Esophagus muscularis mucosa (tissue), 4 donors: ENCODE results near the gene STOX1. TPM values are rescaled to one million over a fixed set of nuclear protein-coding genes. Genes with fewer than 3 reads are reported as not detected.
"Not testable (repeated sequence)": the region's sequence is repeated elsewhere in the genome, so short reads cannot be mapped to it uniquely, and the experiment has no call there.

Experiments used
- DNase-seq: peaks from one replicate; pipeline ENCODE4 v3.0.0-alpha.2; 2017; ENCODE audit errors: extremely low spot score
- H3K27ac ChIP-seq, 4 donors: fragments of 200-600 bp; sonication (generic); replicated peaks in 1 of 4; 1 replicate in 3 of 4; 2 replicates in 1 of 4; pipeline ENCODE4 v1.5.1; 2016 to 2019; ENCODE audit warnings: mild to moderate bottlenecking in 1 of 4
- H3K27me3 ChIP-seq, 4 donors: fragments of 200-600 bp; sonication (generic); one replicate each; pipeline versions ENCODE4 v1.5.1 to v1.6.0; 2016 to 2019
- H3K36me3 ChIP-seq, 4 donors: fragments of 200-600 bp; sonication (generic); one replicate each; pipeline ENCODE4 v1.5.1; 2016 to 2019
- H3K4me1 ChIP-seq, 4 donors: fragments of 200-600 bp; sonication (generic); one replicate each; pipeline ENCODE4 v1.5.1; 2016 to 2019
- H3K4me3 ChIP-seq, 4 donors: fragments of 200-600 bp; sonication (generic); 1 replicate in 2 of 4; 2 replicates in 2 of 4; pipeline ENCODE4 v1.5.1; 2016 to 2019; ENCODE audit warnings: mild to moderate bottlenecking in 4 of 4, moderate library complexity in 1 of 4
- H3K9me3 ChIP-seq, 4 donors: fragments of 200-600 bp; sonication (generic); 1 replicate in 3 of 4; 2 replicates in 1 of 4; pipeline ENCODE4 v1.5.1; 2016 to 2019
- CTCF ChIP-seq, 3 experiments: fragments of 200-600 bp in 2 of 3; fragments of 450-650 bp in 1 of 3; sonication (generic) in 2 of 3; IDR thresholded peaks; one replicate each; pipeline ENCODE4 v1.5.1; 2017 to 2019; ENCODE audit warnings: antibody characterized with exemption in 3 of 3, mild to moderate bottlenecking in 2 of 3, moderate library complexity in 1 of 3
- EP300 ChIP-seq: sonication (generic); formaldehyde crosslinking; IDR thresholded peaks from one replicate; pipeline ENCODE4 v1.6.1; 2017; ENCODE audit warnings: antibody characterized with exemption
- POLR2A ChIP-seq: fragments of 450-650 bp; IDR thresholded peaks from one replicate; pipeline ENCODE4 v1.6.1; 2017; ENCODE audit warnings: antibody characterized with exemption, moderate library complexity, mild to moderate bottlenecking, low read depth
- POLR2AphosphoS5 ChIP-seq, 2 donors: sonication (generic); formaldehyde crosslinking; IDR thresholded peaks; one replicate each; pipeline ENCODE4 v1.6.1; 2017; ENCODE audit warnings: antibody characterized with exemption in 2 of 2
- WGBS: methylation state at CpG from one replicate; pipeline ENCODE4 v1.1.5; 2018; 5-methylcytosine and 5-hydroxymethylcytosine counted together
- intact Hi-C: fragments of 100-400 bp; cut with DNase I; formaldehyde crosslinking; loops from one replicate; pipeline ENCODE4 v1.15.1; 2023
- total RNA-seq, 4 donors: library from RNA; depleted of rRNA; stranded (reverse); fragments of >200 nt; gene quantifications; one replicate each; pipeline versions ENCODE4 v1.1.0 to v1.2.1, GENCODE V29; 2016

STOX1 gene
- total RNA-seq, 4 donors from 2014 or later, result 3.0 to 13.6 (median 10.0) TPM

- no peaks in the 10 kb centered on the region for H3K27me3 ChIP-seq
- no peak for DNase-seq
- TF ChIP-seq POLR2A (no peak), EP300 (no peak), POLR2AphosphoS5 (IDR thresholded peaks at IDR 0.05) (no peak), CTCF (IDR thresholded peaks at IDR 0.05) (no peak)
- intact Hi-C loops, result no loop called here
- H3K4me1 ChIP-seq, result peaks cover 0 to 14% (median 10%) of the 10 kb centered on the region in 4 donors
- no peak overlapping the region for H3K27ac ChIP-seq
- 32% methylated on average over 2 of the region's 2 CpGs for WGBS
- no peaks in the 10 kb centered on the region for H3K36me3 ChIP-seq
- peaks cover 0 to 14% (median 11%) of the 10 kb centered on the region in 4 donors for H3K9me3 ChIP-seq
- H3K4me3 ChIP-seq, result no peak overlapping the region
Observed at GRCh38 chr10:68857005-68857404, 29.7 kb downstream of the STOX1 start.

- H3K9me3 ChIP-seq, result peaks cover 0 to 14% (median 11%) of the 10 kb centered on the region in 4 donors
- WGBS, result 93% methylated on average over 5 of the region's 5 CpGs
- TF ChIP-seq POLR2A, result no peak
- TF ChIP-seq CTCF (IDR thresholded peaks at IDR 0.05), result no peak
- TF ChIP-seq POLR2AphosphoS5 (IDR thresholded peaks at IDR 0.05), result no peak
- no peak for TF ChIP-seq EP300
- H3K27ac ChIP-seq, result no peak overlapping the region
- intact Hi-C loops, result no loop called here
- no peak overlapping the region for H3K4me3 ChIP-seq
- DNase-seq, result no peak
- H3K27me3 ChIP-seq, result no peaks in the 10 kb centered on the region
- peaks cover 0 to 14% (median 10%) of the 10 kb centered on the region in 4 donors for H3K4me1 ChIP-seq
- no peaks in the 10 kb centered on the region for H3K36me3 ChIP-seq
Observed at GRCh38 chr10:68861253-68861652, 33.9 kb downstream of the STOX1 start.

- WGBS, result 93% methylated on average over 1 of the region's 1 CpG
- intact Hi-C loops, result no loop called here
- TF ChIP-seq POLR2A (no peak), EP300 (no peak), POLR2AphosphoS5 (IDR thresholded peaks at IDR 0.05) (no peak), CTCF (IDR thresholded peaks at IDR 0.05) (no peak)
- H3K27me3 ChIP-seq, result no peaks in the 10 kb centered on the region
- no peaks in the 10 kb centered on the region for H3K36me3 ChIP-seq
- no peak overlapping the region for H3K4me3 ChIP-seq
- H3K27ac ChIP-seq, result no peak overlapping the region
- DNase-seq, result no peak
- peaks cover 0 to 9% (median 1%) of the 10 kb centered on the region in 4 donors for H3K4me1 ChIP-seq
- peaks cover 0 to 14% (median 11%) of the 10 kb centered on the region in 4 donors for H3K9me3 ChIP-seq
Observed at GRCh38 chr10:68864611-68865010, 37.3 kb downstream of the STOX1 start.

- H3K27me3 ChIP-seq, H3K9me3 ChIP-seq, H3K36me3 ChIP-seq, intact Hi-C loops, DNase-seq, H3K4me3 ChIP-seq, H3K27ac ChIP-seq: not testable (repeated sequence)
- peaks cover 6 to 41% (median 33%) of the 10 kb centered on the region in 4 donors for H3K4me1 ChIP-seq
- 93% methylated on average over 8 of the region's 8 CpGs for WGBS
Observed at GRCh38 chr10:68868173-68868572, 40.8 kb downstream of the STOX1 start.

- DNase-seq, result no peak
- peaks cover 6 to 41% (median 33%) of the 10 kb centered on the region in 4 donors for H3K4me1 ChIP-seq
- no peak overlapping the region for H3K4me3 ChIP-seq
- H3K36me3 ChIP-seq, result no peaks in the 10 kb centered on the region
- intact Hi-C loops, result no loop called here
- no peaks in the 10 kb centered on the region for H3K27me3 ChIP-seq
- TF ChIP-seq CTCF (IDR thresholded peaks at IDR 0.05), result no peak
- no peak for TF ChIP-seq EP300
- no peak for TF ChIP-seq POLR2AphosphoS5 (IDR thresholded peaks at IDR 0.05)
- no peak for TF ChIP-seq POLR2A
- no peak overlapping the region for H3K27ac ChIP-seq
- 50% methylated on average over 2 of the region's 2 CpGs for WGBS
- no peaks in the 10 kb centered on the region for H3K9me3 ChIP-seq
Observed at GRCh38 chr10:68869623-68870022, 42.3 kb downstream of the STOX1 start.
